Measurements from ENCODE around the gene AMY1B. TPM values are rescaled to one million over a fixed set of nuclear protein-coding genes. Genes with fewer than 3 reads are reported as not detected.
"Not testable (repeated sequence)": the region's sequence is repeated elsewhere in the genome, so short reads cannot be mapped to it uniquely, and the experiment has no call there.

AMY1B gene
- total RNA-seq = not detected

GRCh38 chr1:103696110-103696509, at the start of gene AMY1B:
Gene AMY1B, minus strand, starts transcription at chr1:103696210. Its CDS starts 571 bp downstream, at chr1:103695639.
- H3K27ac Mint-ChIP-seq, H3K4me3 Mint-ChIP-seq, H3K4me1 Mint-ChIP-seq: not testable (repeated sequence)

GRCh38 chr1:103745040-103745439, 49.0 kb upstream of the AMY1B start:
- not testable (repeated sequence) for DNase-seq, H3K9me3 Mint-ChIP-seq, H3K36me3 Mint-ChIP-seq, H3K4me3 Mint-ChIP-seq, H3K4me1 Mint-ChIP-seq, H3K27ac Mint-ChIP-seq, H3K27me3 Mint-ChIP-seq

More at GRCh38 chr1:103696110-103696509, at the start of gene AMY1B:
- H3K27me3 Mint-ChIP-seq, DNase-seq, H3K9me3 Mint-ChIP-seq, H3K36me3 Mint-ChIP-seq: not testable (repeated sequence)

GRCh38 chr1:103744449-103744848, 48.4 kb upstream of the AMY1B start:
- not testable (repeated sequence) for H3K4me3 Mint-ChIP-seq, H3K4me1 Mint-ChIP-seq

GRCh38 chr1:103738031-103738430, 42.0 kb upstream of the AMY1B start:
- not testable (repeated sequence) for H3K36me3 Mint-ChIP-seq

More at GRCh38 chr1:103744449-103744848, 48.4 kb upstream of the AMY1B start:
- H3K27me3 Mint-ChIP-seq, H3K27ac Mint-ChIP-seq, H3K9me3 Mint-ChIP-seq, DNase-seq, H3K36me3 Mint-ChIP-seq: not testable (repeated sequence)

GRCh38 chr1:103735334-103735733, 39.3 kb upstream of the AMY1B start:
- not testable (repeated sequence) for H3K4me3 Mint-ChIP-seq

More at GRCh38 chr1:103738031-103738430, 42.0 kb upstream of the AMY1B start:
- H3K27ac Mint-ChIP-seq, H3K9me3 Mint-ChIP-seq, H3K27me3 Mint-ChIP-seq, H3K4me3 Mint-ChIP-seq, H3K4me1 Mint-ChIP-seq, DNase-seq: not testable (repeated sequence)

GRCh38 chr1:103721473-103721872, 25.5 kb upstream of the AMY1B start:
- not testable (repeated sequence) for H3K9me3 Mint-ChIP-seq, H3K27me3 Mint-ChIP-seq, H3K27ac Mint-ChIP-seq, H3K36me3 Mint-ChIP-seq, H3K4me3 Mint-ChIP-seq, H3K4me1 Mint-ChIP-seq, DNase-seq

More at GRCh38 chr1:103735334-103735733, 39.3 kb upstream of the AMY1B start:
- not testable (repeated sequence) for H3K4me1 Mint-ChIP-seq, H3K27ac Mint-ChIP-seq, H3K9me3 Mint-ChIP-seq, H3K27me3 Mint-ChIP-seq, DNase-seq, H3K36me3 Mint-ChIP-seq

GRCh38 chr1:103717404-103717803, 21.4 kb upstream of the AMY1B start:
- not testable (repeated sequence) for H3K4me3 Mint-ChIP-seq, H3K4me1 Mint-ChIP-seq, H3K9me3 Mint-ChIP-seq, H3K27me3 Mint-ChIP-seq, H3K27ac Mint-ChIP-seq, H3K36me3 Mint-ChIP-seq, DNase-seq

- not testable (repeated sequence) for H3K4me1 Mint-ChIP-seq, H3K9me3 Mint-ChIP-seq, DNase-seq, H3K36me3 Mint-ChIP-seq, H3K27me3 Mint-ChIP-seq, H3K27ac Mint-ChIP-seq, H3K4me3 Mint-ChIP-seq
Observed at GRCh38 chr1:103710381-103710780, 14.4 kb upstream of the AMY1B start.

GRCh38 chr1:103707670-103708069, 11.7 kb upstream of the AMY1B start:
- not testable (repeated sequence) for H3K36me3 Mint-ChIP-seq, H3K27ac Mint-ChIP-seq, H3K4me3 Mint-ChIP-seq, DNase-seq, H3K4me1 Mint-ChIP-seq, H3K27me3 Mint-ChIP-seq, H3K9me3 Mint-ChIP-seq

GRCh38 chr1:103701256-103701655, 5.2 kb upstream of the AMY1B start:
- H3K4me1 Mint-ChIP-seq, H3K36me3 Mint-ChIP-seq, H3K27me3 Mint-ChIP-seq: not testable (repeated sequence)

GRCh38 chr1:103700669-103701068, 4.7 kb upstream of the AMY1B start:
- not testable (repeated sequence) for H3K9me3 Mint-ChIP-seq, H3K36me3 Mint-ChIP-seq, H3K4me1 Mint-ChIP-seq, H3K4me3 Mint-ChIP-seq, DNase-seq, H3K27me3 Mint-ChIP-seq, H3K27ac Mint-ChIP-seq

More at GRCh38 chr1:103701256-103701655, 5.2 kb upstream of the AMY1B start:
- not testable (repeated sequence) for H3K9me3 Mint-ChIP-seq, H3K27ac Mint-ChIP-seq, DNase-seq, H3K4me3 Mint-ChIP-seq

GRCh38 chr1:103697430-103697829, 1.4 kb upstream of the AMY1B start:
- H3K4me1 Mint-ChIP-seq, H3K27me3 Mint-ChIP-seq, H3K9me3 Mint-ChIP-seq, H3K27ac Mint-ChIP-seq, H3K4me3 Mint-ChIP-seq, DNase-seq, H3K36me3 Mint-ChIP-seq: not testable (repeated sequence)

- not testable (repeated sequence) for H3K9me3 Mint-ChIP-seq, DNase-seq, H3K4me1 Mint-ChIP-seq, H3K27me3 Mint-ChIP-seq, H3K27ac Mint-ChIP-seq, H3K4me3 Mint-ChIP-seq, H3K36me3 Mint-ChIP-seq
Observed at GRCh38 chr1:103676335-103676734, 19.7 kb downstream of the AMY1B start.

- not testable (repeated sequence) for H3K27ac Mint-ChIP-seq, H3K9me3 Mint-ChIP-seq, H3K4me1 Mint-ChIP-seq, H3K27me3 Mint-ChIP-seq, H3K36me3 Mint-ChIP-seq, H3K4me3 Mint-ChIP-seq, DNase-seq
Observed at GRCh38 chr1:103655460-103655859, 40.5 kb downstream of the AMY1B start, which contains the start of gene AMY1A. Gene AMY1A, plus strand, starts transcription at chr1:103655760. Its CDS starts 571 bp downstream, at chr1:103656331.

GRCh38 chr1:103654133-103654532, 41.9 kb downstream of the AMY1B start:
- H3K4me1 Mint-ChIP-seq, H3K9me3 Mint-ChIP-seq, DNase-seq, H3K4me3 Mint-ChIP-seq, H3K36me3 Mint-ChIP-seq, H3K27me3 Mint-ChIP-seq, H3K27ac Mint-ChIP-seq: not testable (repeated sequence)

GRCh38 chr1:103650889-103651288, 45.1 kb downstream of the AMY1B start:
- H3K4me1 Mint-ChIP-seq, H3K27ac Mint-ChIP-seq, H3K27me3 Mint-ChIP-seq, DNase-seq, H3K36me3 Mint-ChIP-seq, H3K9me3 Mint-ChIP-seq, H3K4me3 Mint-ChIP-seq: not testable (repeated sequence)

GRCh38 chr1:103650305-103650704, 45.7 kb downstream of the AMY1B start:
- H3K36me3 Mint-ChIP-seq, H3K27ac Mint-ChIP-seq, H3K9me3 Mint-ChIP-seq, H3K4me1 Mint-ChIP-seq, H3K27me3 Mint-ChIP-seq, DNase-seq, H3K4me3 Mint-ChIP-seq: not testable (repeated sequence)
